Fibroblast of lung (primary cell): ENCODE results near the gene ZC3H7B.
"Not testable (repeated sequence)": the region's sequence is repeated elsewhere in the genome, so short reads cannot be mapped to it uniquely, and the experiment has no call there.

ENCODE experiments used
- CTCF ChIP-seq, 2 donors: IDR thresholded peaks in 1 of 2; conservative IDR thresholded peaks in 1 of 2; 1 replicate in 1 of 2; 2 replicates in 1 of 2; pipeline ENCODE4 v1.5.1; 2011 to 2012; ENCODE audit warnings: low read length in 2 of 2, control low read depth in 1 of 2, inconsistent platforms in 1 of 2, low read depth in 1 of 2, mild to moderate bottlenecking in 1 of 2
- EZH2 ChIP-seq: IDR thresholded peaks from 2 replicates; pipeline ENCODE4 v1.5.1; 2012; ENCODE audit warnings: low read length, control low read depth, mild to moderate bottlenecking; ENCODE audit errors: missing control alignments

- not testable (repeated sequence) for TF ChIP-seq CTCF (conservative IDR thresholded peaks at IDR 0.05 in 1 of 2, IDR thresholded peaks at IDR 0.05 in 1 of 2; ENCODE audit: low read depth in 1 of 2, low read length in 2 of 2); EZH2
These were observed 101.5 kb downstream of the ZC3H7B start for GRCh38 chr22:41402851-41403250.
